Upper lobe of right lung (tissue), 1 donor: ENCODE data around the gene TTC12. TPM values are rescaled to one million over a fixed set of nuclear protein-coding genes. Genes with fewer than 3 reads are reported as not detected.

Source experiments
- ATAC-seq: fragments of 200-7000 bp; cut with Tn5 transposase; one replicate; pipeline ENCODE4 v1.9.1; 2020; ENCODE audit warnings: mild to moderate bottlenecking, moderate library complexity
- DNase-seq: peaks from one replicate; pipeline ENCODE4 v3.0.0-alpha.2; 2020
- H3K27ac ChIP-seq: fragments of 200-600 bp; one replicate; pipeline ENCODE4 v1.8.0; 2022
- H3K27me3 ChIP-seq: fragments of 200-600 bp; one replicate; pipeline ENCODE4 v1.8.0; 2022; ENCODE audit warnings: mild to moderate bottlenecking
- H3K36me3 ChIP-seq: fragments of 200-600 bp; one replicate; pipeline ENCODE4 v1.8.0; 2022
- H3K4me1 ChIP-seq: fragments of 200-600 bp; one replicate; pipeline ENCODE4 v1.8.0; 2022
- H3K4me3 ChIP-seq: fragments of 200-600 bp; one replicate; pipeline ENCODE4 v1.8.0; 2022; ENCODE audit warnings: mild to moderate bottlenecking
- H3K9me3 ChIP-seq: fragments of 200-600 bp; one replicate; pipeline ENCODE4 v1.8.0; 2022
- CTCF ChIP-seq: fragments of 200-600 bp; IDR thresholded peaks from one replicate; pipeline ENCODE4 v1.8.0; 2022; ENCODE audit warnings: antibody characterized with exemption
- intact Hi-C: fragments of 100-400 bp; cut with DNase I; formaldehyde crosslinking; loops from one replicate; pipeline ENCODE4 v1.11.0; 2022
- total RNA-seq: library from RNA; stranded (reverse); fragmentation: NEBNext Ultra II Directional; extraction: Animal tissue kit (Norgen Biotek cat#: 25700); gene quantifications from one replicate; pipeline ENCODE4 v1.2.1, GENCODE V29; 2021
- donor health status: DM: no; HTN: yes; CAD: no; lungs with severe emphysema.

The TTC12 gene
- total RNA-seq, 1 donor from 2014 or later: 15.3 TPM

- intact Hi-C loops: no loop called here
These were observed 98.3 kb downstream of the TTC12 start for GRCh38 chr11:113412675-113413074.

GRCh38 chr11:113415343-113415742, 101.0 kb downstream of the TTC12 start:
- intact Hi-C loops: no loop called here
- Histone ChIP-seq H3K27ac (no peak overlapping the region), H3K9me3 (no peaks in the 10 kb centered on the region), H3K36me3 (no peaks in the 10 kb centered on the region), H3K4me1 (no peaks in the 10 kb centered on the region), H3K27me3 (no peaks in the 10 kb centered on the region), H3K4me3 (no peak overlapping the region)
- ATAC-seq (no peak), DNase-seq (no peak)
- no peak for TF ChIP-seq CTCF

More at GRCh38 chr11:113412675-113413074, 98.3 kb downstream of the TTC12 start:
- H3K27me3 ChIP-seq: no peaks in the 10 kb centered on the region
- DNase-seq (no peak), ATAC-seq (no peak)
- no peak for TF ChIP-seq CTCF
- H3K4me3 ChIP-seq: no peak overlapping the region
- no peak overlapping the region for H3K27ac ChIP-seq
- H3K9me3 ChIP-seq: no peaks in the 10 kb centered on the region
- no peaks in the 10 kb centered on the region for H3K36me3 ChIP-seq
- no peaks in the 10 kb centered on the region for H3K4me1 ChIP-seq

Other genes starting within 250 kb of the TTC12 start
- not detected for gene ANKK1, start 73.2 kb downstream of the TTC12 start, total RNA-seq
- not detected for gene DRD2, start 160.8 kb downstream of the TTC12 start, total RNA-seq